GM23248 (cell line): ENCODE measurements around the gene CCNC.

ENCODE experiments used
- EZH2 ChIP-seq: fragments of 200-600 bp; sonication (generic); IDR thresholded peaks from 2 replicates; pipeline ENCODE4 v1.6.1; 2018; ENCODE audit warnings: antibody characterized with exemption, mild to moderate bottlenecking; ENCODE audit not compliant: insufficient read depth, poor library complexity, severe bottlenecking
- EZH2phosphoT487 ChIP-seq: fragments of 200-600 bp; sonication (generic); IDR thresholded peaks from 2 replicates; pipeline ENCODE4 v1.6.1; 2018; ENCODE audit warnings: antibody characterized with exemption, moderate library complexity, mild to moderate bottlenecking, low read depth; ENCODE audit not compliant: insufficient read depth

DNA sequence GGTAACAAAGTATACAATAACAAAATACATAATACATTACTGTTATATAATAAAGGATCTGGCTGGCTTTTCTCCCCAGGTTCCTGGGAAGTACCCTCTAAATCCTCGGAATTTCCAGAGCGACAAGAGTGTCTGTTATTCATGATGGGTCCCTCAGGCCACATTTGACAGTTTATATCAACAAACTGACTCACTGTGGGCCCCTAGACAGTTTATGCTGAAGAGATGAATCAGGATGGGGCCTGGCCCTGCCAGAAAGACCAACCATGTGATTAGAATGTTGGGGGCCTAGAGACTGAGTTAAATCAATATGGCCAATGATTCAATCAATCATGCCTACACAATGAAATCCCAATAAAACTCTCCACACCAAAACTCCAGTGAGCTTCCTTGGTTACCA is 66.7 kb downstream of the CCNC start:
- no peak for TF ChIP-seq EZH2phosphoT487
- no peak for TF ChIP-seq EZH2
